NB4 (cell line): ENCODE results near the gene WFDC6.

Experiments
- MYC ChIP-seq: IDR thresholded peaks from 2 replicates; pipeline ENCODE4 v1.6.1; 2011; ENCODE audit warnings: low read depth, low read length
- POLR2A ChIP-seq: IDR thresholded peaks from 2 replicates; pipeline ENCODE4 v1.6.1; 2011; ENCODE audit warnings: mild to moderate bottlenecking; ENCODE audit not compliant: insufficient read length; ENCODE audit errors: extremely low read depth
- TF ChIP-seq, protein P1 (sequence below): IDR thresholded peaks from one replicate; pipeline ENCODE4 v1.5.1; 2012; ENCODE audit warnings: low read depth, low read length
- TF ChIP-seq, protein P2 (sequence below): IDR thresholded peaks from 2 replicates; pipeline ENCODE4 v1.6.1; 2011; ENCODE audit warnings: low read depth, low read length

DNA sequence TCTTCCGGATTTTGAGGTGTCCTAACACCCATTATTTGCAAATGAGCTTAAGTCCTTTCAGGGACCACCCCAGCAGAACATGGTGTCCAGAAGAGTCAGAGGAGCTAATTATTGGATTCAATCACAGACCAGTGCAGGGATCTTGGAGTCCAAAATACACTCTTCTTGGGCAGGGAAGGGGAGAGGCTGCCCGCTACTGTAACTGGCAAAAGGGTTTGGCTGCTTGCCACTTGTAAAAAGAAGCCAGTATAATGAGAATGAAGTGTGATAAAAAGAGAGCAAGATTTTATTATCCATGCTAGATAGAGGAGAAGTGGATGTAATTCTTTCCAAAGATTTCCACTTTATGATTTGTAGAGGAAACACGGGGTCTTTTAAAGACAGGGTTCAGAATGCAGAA is 43.1 kb downstream of the WFDC6 start:
- TF ChIP-seq, protein P1, sequence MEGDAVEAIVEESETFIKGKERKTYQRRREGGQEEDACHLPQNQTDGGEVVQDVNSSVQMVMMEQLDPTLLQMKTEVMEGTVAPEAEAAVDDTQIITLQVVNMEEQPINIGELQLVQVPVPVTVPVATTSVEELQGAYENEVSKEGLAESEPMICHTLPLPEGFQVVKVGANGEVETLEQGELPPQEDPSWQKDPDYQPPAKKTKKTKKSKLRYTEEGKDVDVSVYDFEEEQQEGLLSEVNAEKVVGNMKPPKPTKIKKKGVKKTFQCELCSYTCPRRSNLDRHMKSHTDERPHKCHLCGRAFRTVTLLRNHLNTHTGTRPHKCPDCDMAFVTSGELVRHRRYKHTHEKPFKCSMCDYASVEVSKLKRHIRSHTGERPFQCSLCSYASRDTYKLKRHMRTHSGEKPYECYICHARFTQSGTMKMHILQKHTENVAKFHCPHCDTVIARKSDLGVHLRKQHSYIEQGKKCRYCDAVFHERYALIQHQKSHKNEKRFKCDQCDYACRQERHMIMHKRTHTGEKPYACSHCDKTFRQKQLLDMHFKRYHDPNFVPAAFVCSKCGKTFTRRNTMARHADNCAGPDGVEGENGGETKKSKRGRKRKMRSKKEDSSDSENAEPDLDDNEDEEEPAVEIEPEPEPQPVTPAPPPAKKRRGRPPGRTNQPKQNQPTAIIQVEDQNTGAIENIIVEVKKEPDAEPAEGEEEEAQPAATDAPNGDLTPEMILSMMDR, result no peak
- TF ChIP-seq POLR2A (no peak), MYC (no peak)
- TF ChIP-seq, protein P2, sequence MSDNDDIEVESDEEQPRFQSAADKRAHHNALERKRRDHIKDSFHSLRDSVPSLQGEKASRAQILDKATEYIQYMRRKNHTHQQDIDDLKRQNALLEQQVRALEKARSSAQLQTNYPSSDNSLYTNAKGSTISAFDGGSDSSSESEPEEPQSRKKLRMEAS, result no peak
